Activated naive CD4-positive, alpha-beta T cell treated with anti-CD3 and anti-CD28 coated beads for 36 hours (primary cell): ENCODE results near the gene LPXN. TPM values are rescaled to one million over a fixed set of nuclear protein-coding genes. Genes with fewer than 3 reads are reported as not detected.
A peak's percentile ranks its signal among the peaks of the same experiment; 100 is the strongest.

Experiments
- CTCF ChIA-PET: fragments of 350-600 bp; sonication (Branson Sonifier 250); formaldehyde crosslinking; loops from one replicate; lab custom pipeline; 2021; ENCODE audit warnings: antibody characterized with exemption; lab: Charles Lee
- DNase-seq: peaks from one replicate; pipeline ENCODE4 v3.0.0-alpha.2; 2020
- H3K27ac Mint-ChIP-seq: one replicate; pipeline ENCODE4 v1.8.0; 2021; ENCODE audit warnings: mild to moderate bottlenecking, mixed read lengths
- H3K27me3 Mint-ChIP-seq: one replicate; pipeline ENCODE4 v1.8.0; 2021; ENCODE audit warnings: low read depth, mixed read lengths
- H3K36me3 Mint-ChIP-seq: one replicate; pipeline ENCODE4 v1.8.0; 2021; ENCODE audit warnings: low read depth, mixed read lengths
- H3K4me1 Mint-ChIP-seq: one replicate; pipeline ENCODE4 v1.8.0; 2021; ENCODE audit warnings: low read depth, mixed read lengths
- H3K4me3 Mint-ChIP-seq: one replicate; pipeline ENCODE4 v1.8.0; 2021; ENCODE audit warnings: mild to moderate bottlenecking, moderate library complexity, mixed read lengths
- H3K9me3 Mint-ChIP-seq: one replicate; pipeline ENCODE4 v1.8.0; 2021; ENCODE audit warnings: mixed read lengths
- intact Hi-C: fragments of 100-400 bp; cut with micrococcal nuclease; formaldehyde crosslinking; loops from one replicate; pipeline ENCODE4 v1.15.1; 2023
- total RNA-seq, 2 experiments: library from RNA; stranded (reverse); gene quantifications; one replicate each; pipeline ENCODE4 v1.2.3, GENCODE V29; 2021

Gene LPXN
- total RNA-seq, 2 experiments from 2014 or later, result 84.9 to 85.1 TPM

GRCh38 chr11:58600510-58600909 lies 24.9 kb upstream of the LPXN start:
- Mint-ChIP-seq H3K27me3 (no peaks in the 10 kb centered on the region), H3K27ac (no peak overlapping the region), H3K4me1 (peaks cover 89% of the 10 kb centered on the region), H3K9me3 (no peaks in the 10 kb centered on the region), H3K36me3 (peaks cover 16% of the 10 kb centered on the region), H3K4me3 (no peak overlapping the region)
- no peak for DNase-seq
- intact Hi-C loops, result no loop called here
- CTCF ChIA-PET, result interaction anchor here (0.5 kb wide), 1 partner anchor 320 kb away, joined by 3 read pairs; no protein-coding TSS in a partner anchor

GRCh38 chr11:58597486-58598144 lies 22.0 kb upstream of the LPXN start:
- no peak overlapping the region for H3K4me3 Mint-ChIP-seq
- peaks cover 86% of the 10 kb centered on the region for H3K4me1 Mint-ChIP-seq
- peak overlapping the region; percentile 80 for H3K27ac Mint-ChIP-seq
- H3K36me3 Mint-ChIP-seq, result peaks cover 21% of the 10 kb centered on the region
- intact Hi-C loops, result loop anchor here (1.0 to 2.0 kb wide), 5 partner anchors 17 to 555 kb away; no protein-coding TSS in a partner anchor
- DNase-seq, result no peak
- H3K27me3 Mint-ChIP-seq, result no peaks in the 10 kb centered on the region
- CTCF ChIA-PET, result interaction anchor here (1.0 to 3.4 kb wide), 5 partner anchors 20 to 73 kb away, joined by 5 to 13 read pairs (median 7); partner anchors contain the start of gene LPXN
- H3K9me3 Mint-ChIP-seq, result no peaks in the 10 kb centered on the region

DNA sequence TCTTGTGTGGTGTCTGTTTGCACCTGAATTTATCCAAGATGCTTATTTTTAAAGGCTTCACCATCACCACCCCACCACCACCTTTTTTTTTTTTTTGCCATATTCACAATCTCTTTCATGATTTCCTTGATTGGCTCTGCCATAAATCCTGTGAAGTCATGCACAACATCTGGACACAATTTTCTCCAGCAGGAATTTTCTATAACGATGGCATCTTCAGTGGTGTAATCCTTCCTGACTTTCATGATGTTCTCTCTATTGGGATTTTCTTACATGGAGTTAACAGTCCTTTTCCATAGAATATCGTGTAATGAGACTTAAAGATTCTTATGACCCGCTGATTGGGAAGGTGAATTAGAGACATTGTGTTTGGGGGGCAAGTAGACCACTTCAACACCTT lies 21.0 kb upstream of the LPXN start:
- Mint-ChIP-seq H3K27me3 (no peaks in the 10 kb centered on the region), H3K9me3 (no peaks in the 10 kb centered on the region), H3K36me3 (peaks cover 22% of the 10 kb centered on the region), H3K27ac (peak overlapping the region; percentile 52), H3K4me3 (no peak overlapping the region), H3K4me1 (peaks cover 89% of the 10 kb centered on the region)
- no peak for DNase-seq
- CTCF ChIA-PET, result interaction anchor here (1.6 to 3.4 kb wide), 2 partner anchors 19 to 23 kb away, joined by 5 to 13 read pairs; no protein-coding TSS in a partner anchor
- intact Hi-C loops, result loop anchor here (1.0 to 2.0 kb wide), 5 partner anchors 16 to 556 kb away; no protein-coding TSS in a partner anchor

- H3K9me3 Mint-ChIP-seq, result no peaks in the 10 kb centered on the region
- CTCF ChIA-PET, result no interaction called here
These were observed 19.2 kb upstream of the LPXN start for GRCh38 chr11:58594826-58595225.

GRCh38 chr11:58592760-58593472 lies 17.3 kb upstream of the LPXN start:
- H3K9me3 Mint-ChIP-seq, result no peaks in the 10 kb centered on the region
- H3K27me3 Mint-ChIP-seq, result no peaks in the 10 kb centered on the region
- peak overlapping the region; percentile 67 for H3K27ac Mint-ChIP-seq
- intact Hi-C loops, result loop anchor here (1.0 kb wide), 1 partner anchor 14 kb away; the partner anchor contains the start of gene ZFP91
- CTCF ChIA-PET, result interaction anchor here (0.6 to 1.0 kb wide), 2 partner anchors 16 to 36 kb away, joined by 3 to 5 read pairs; no protein-coding TSS in a partner anchor
- peaks cover 73% of the 10 kb centered on the region for H3K4me1 Mint-ChIP-seq
- peaks cover 19% of the 10 kb centered on the region for H3K36me3 Mint-ChIP-seq
- peak; percentile 71 for DNase-seq
- no peak overlapping the region for H3K4me3 Mint-ChIP-seq

More at GRCh38 chr11:58594826-58595225, 19.2 kb upstream of the LPXN start:
- DNase-seq, result no peak
- intact Hi-C loops, result no loop called here
- no peak overlapping the region for H3K4me3 Mint-ChIP-seq
- peaks cover 21% of the 10 kb centered on the region for H3K36me3 Mint-ChIP-seq
- no peak overlapping the region for H3K27ac Mint-ChIP-seq
- peaks cover 82% of the 10 kb centered on the region for H3K4me1 Mint-ChIP-seq
- no peaks in the 10 kb centered on the region for H3K27me3 Mint-ChIP-seq

DNA sequence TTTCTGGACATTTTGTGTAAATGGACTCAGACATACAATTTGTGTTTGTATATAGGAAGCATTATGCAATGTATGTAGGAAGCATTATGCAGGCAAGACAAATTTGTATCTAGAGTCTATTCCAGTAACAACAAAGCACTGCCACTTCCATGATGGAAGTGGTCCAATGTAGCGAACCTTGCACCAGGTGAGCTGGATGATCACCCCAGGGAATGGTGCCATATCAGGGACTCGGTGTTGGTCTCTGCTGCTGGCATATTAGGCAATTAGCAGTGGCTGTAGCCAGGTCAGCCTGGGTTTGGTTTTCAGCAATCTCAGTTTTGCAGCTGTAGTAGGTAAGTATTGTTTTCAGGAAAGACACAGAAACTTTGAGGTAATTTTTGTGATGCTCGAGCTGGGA lies 16.0 kb upstream of the LPXN start:
- CTCF ChIA-PET, result interaction anchor here (1.2 kb wide), 1 partner anchor 28 kb away, joined by 3 read pairs; no protein-coding TSS in a partner anchor
- peaks cover 24% of the 10 kb centered on the region for H3K36me3 Mint-ChIP-seq
- DNase-seq, result no peak
- no peak overlapping the region for H3K4me3 Mint-ChIP-seq
- intact Hi-C loops, result loop anchor here (1.0 kb wide), 1 partner anchor 12 kb away; the partner anchor contains the start of gene ZFP91
- no peak overlapping the region for H3K27ac Mint-ChIP-seq
- H3K9me3 Mint-ChIP-seq, result no peaks in the 10 kb centered on the region
- peaks cover 67% of the 10 kb centered on the region for H3K4me1 Mint-ChIP-seq
- no peaks in the 10 kb centered on the region for H3K27me3 Mint-ChIP-seq

DNA sequence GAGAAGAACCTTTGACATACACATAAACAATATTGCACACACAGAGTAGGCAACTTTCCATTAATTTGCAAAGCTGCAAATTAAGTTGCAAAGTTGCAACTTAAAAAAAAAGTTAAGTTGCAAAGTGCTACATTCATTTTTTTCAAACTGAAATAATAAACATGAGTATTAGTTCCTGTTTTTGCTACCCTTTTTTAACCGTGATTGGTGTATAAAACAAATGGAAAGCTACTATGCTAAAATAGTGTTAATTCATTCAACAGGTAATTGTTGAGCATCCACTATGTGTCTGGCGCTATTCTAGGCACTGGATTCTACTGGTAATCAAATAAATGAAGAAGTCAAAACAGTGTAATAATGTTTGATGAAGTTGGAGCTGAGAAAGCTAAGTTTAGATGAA lies 11.3 kb upstream of the LPXN start:
- no peaks in the 10 kb centered on the region for H3K9me3 Mint-ChIP-seq
- peaks cover 20% of the 10 kb centered on the region for H3K36me3 Mint-ChIP-seq
- no peak for DNase-seq
- H3K27me3 Mint-ChIP-seq, result no peaks in the 10 kb centered on the region
- H3K27ac Mint-ChIP-seq, result no peak overlapping the region
- intact Hi-C loops, result no loop called here
- H3K4me3 Mint-ChIP-seq, result no peak overlapping the region
- peaks cover 52% of the 10 kb centered on the region for H3K4me1 Mint-ChIP-seq
- CTCF ChIA-PET, result no interaction called here

GRCh38 chr11:58582437-58582836 lies 6.8 kb upstream of the LPXN start:
- Mint-ChIP-seq H3K36me3 (peaks cover 30% of the 10 kb centered on the region), H3K4me1 (peaks cover 49% of the 10 kb centered on the region), H3K4me3 (no peak overlapping the region), H3K9me3 (no peaks in the 10 kb centered on the region), H3K27ac (no peak overlapping the region), H3K27me3 (no peaks in the 10 kb centered on the region)
- intact Hi-C loops, result no loop called here
- CTCF ChIA-PET, result interaction anchor here (1.1 to 2.0 kb wide), 4 partner anchors 15 to 58 kb away, joined by 3 to 6 read pairs (median 5); no protein-coding TSS in a partner anchor
- DNase-seq, result no peak

DNA sequence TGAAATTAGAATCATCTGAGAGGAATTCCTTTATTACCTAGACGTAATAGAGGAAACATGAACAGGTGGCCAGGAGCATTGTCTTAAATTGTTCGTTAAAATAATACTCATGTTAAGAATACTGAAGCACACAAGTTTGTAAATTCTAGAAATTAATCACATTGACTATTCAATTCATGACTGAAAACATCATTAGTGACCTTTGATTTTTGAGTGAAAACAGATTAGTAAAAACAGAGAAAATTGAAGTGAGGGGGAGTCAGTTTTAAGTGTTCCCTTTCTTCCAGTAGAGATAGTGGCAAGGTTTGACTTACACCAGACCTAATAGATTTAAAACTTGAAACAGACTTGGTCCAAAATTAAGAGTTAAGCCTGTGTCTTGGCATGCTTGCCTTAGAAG lies 4.7 kb upstream of the LPXN start:
- Mint-ChIP-seq H3K27ac (peak overlapping the region; percentile 99), H3K9me3 (no peaks in the 10 kb centered on the region), H3K36me3 (peaks cover 18% of the 10 kb centered on the region), H3K4me1 (peaks cover 51% of the 10 kb centered on the region), H3K27me3 (no peaks in the 10 kb centered on the region), H3K4me3 (peak overlapping the region; percentile 100)
- CTCF ChIA-PET, result interaction anchor here (1.0 to 1.5 kb wide), 2 partner anchors 12 to 106 kb away, joined by 3 read pairs; no protein-coding TSS in a partner anchor
- intact Hi-C loops, result loop anchor here (1.0 kb wide), 1 partner anchor 17 kb away; no protein-coding TSS in a partner anchor
- DNase-seq, result no peak

- H3K27me3 Mint-ChIP-seq, result no peaks in the 10 kb centered on the region
- peaks cover 53% of the 10 kb centered on the region for H3K4me1 Mint-ChIP-seq
- no peaks in the 10 kb centered on the region for H3K9me3 Mint-ChIP-seq
- peak overlapping the region; percentile 100 for H3K4me3 Mint-ChIP-seq
- peak overlapping the region; percentile 99 for H3K27ac Mint-ChIP-seq
- DNase-seq, result peak; percentile 95
- H3K36me3 Mint-ChIP-seq, result peaks cover 20% of the 10 kb centered on the region
- CTCF ChIA-PET, result interaction anchor here (1.5 kb wide), 1 partner anchor 11 kb away, joined by 3 read pairs; no protein-coding TSS in a partner anchor
- intact Hi-C loops, result loop anchor here (1.0 to 10.0 kb wide), 7 partner anchors 13 to 1255 kb away; partner anchors contain the start of genes MRPL16, TNKS1BP1 and UBE2L6
These were observed 3.8 kb upstream of the LPXN start for GRCh38 chr11:58579192-58580129.

GRCh38 chr11:58578635-58579191 lies 3.1 kb upstream of the LPXN start, which contains the start of gene ZFP91:
Gene ZFP91, plus strand, starts transcription at chr11:58579063. Its CDS starts 219 bp downstream, at chr11:58579282.
- Mint-ChIP-seq H3K36me3 (peaks cover 20% of the 10 kb centered on the region), H3K4me1 (peaks cover 50% of the 10 kb centered on the region), H3K27me3 (no peaks in the 10 kb centered on the region), H3K27ac (peak within 1 kb of the TSS; percentile 99), H3K9me3 (no peaks in the 10 kb centered on the region), H3K4me3 (peak within 1 kb of the TSS; percentile 100)
- CTCF ChIA-PET, result interaction anchor here (1.3 to 3.1 kb wide), 4 partner anchors 11 to 53 kb away, joined by 3 to 23 read pairs (median 9); no protein-coding TSS in a partner anchor
- intact Hi-C loops, result loop anchor here (1.0 to 10.0 kb wide), 19 partner anchors 14 to 1254 kb away; partner anchors contain the start of genes CLP1, FAM111B, MED19 and MRPL16
- peak; percentile 98 for DNase-seq
